Measurements from ENCODE around the gene FAF2.
"Not testable (repeated sequence)": the region's sequence is repeated elsewhere in the genome, so short reads cannot be mapped to it uniquely, and the experiment has no call there.

The FAF2 gene

GRCh38 chr5:176447978-176448608, at the start of gene FAF2:
Gene FAF2, plus strand, starts transcription at chr5:176448385. Its CDS starts 23 bp downstream, at chr5:176448408.
- DNase-seq: peak; percentile 97

GRCh38 chr5:176400382-176401156, 47.6 kb upstream of the FAF2 start:
- in situ Hi-C loops (cut with MboI; ENCODE audit: low pct_unique_long_range_greater_than_20kb, low sequenced_read_pairs): no loop called here
- no peak for DNase-seq

More at GRCh38 chr5:176447978-176448608, at the start of gene FAF2:
- in situ Hi-C loops (cut with MboI; ENCODE audit: low pct_unique_long_range_greater_than_20kb, low sequenced_read_pairs): no loop called here

GRCh38 chr5:176401281-176402205, 46.6 kb upstream of the FAF2 start:
- in situ Hi-C loops (cut with MboI; ENCODE audit: low pct_unique_long_range_greater_than_20kb, low sequenced_read_pairs): no loop called here
- no peak for DNase-seq

- in situ Hi-C loops (cut with MboI; ENCODE audit: low pct_unique_long_range_greater_than_20kb, low sequenced_read_pairs): no loop called here
- DNase-seq: no peak
These were observed 42.3 kb upstream of the FAF2 start for GRCh38 chr5:176405656-176406435.

GRCh38 chr5:176406436-176407052, 41.6 kb upstream of the FAF2 start:
- DNase-seq: no peak
- in situ Hi-C loops (cut with MboI; ENCODE audit: low pct_unique_long_range_greater_than_20kb, low sequenced_read_pairs): no loop called here

GRCh38 chr5:176407456-176408251, 40.5 kb upstream of the FAF2 start:
- DNase-seq: no peak
- in situ Hi-C loops (cut with MboI; ENCODE audit: low pct_unique_long_range_greater_than_20kb, low sequenced_read_pairs): no loop called here

GRCh38 chr5:176408252-176408573, 40.0 kb upstream of the FAF2 start:
- DNase-seq; in situ Hi-C loops (cut with MboI; ENCODE audit: low pct_unique_long_range_greater_than_20kb, low sequenced_read_pairs): not testable (repeated sequence)

GRCh38 chr5:176408590-176408989, 39.6 kb upstream of the FAF2 start:
- DNase-seq: no peak
- in situ Hi-C loops (cut with MboI; ENCODE audit: low pct_unique_long_range_greater_than_20kb, low sequenced_read_pairs): no loop called here

- DNase-seq: no peak
- in situ Hi-C loops (cut with MboI; ENCODE audit: low pct_unique_long_range_greater_than_20kb, low sequenced_read_pairs): no loop called here
These were observed 38.4 kb upstream of the FAF2 start for GRCh38 chr5:176409765-176410164.

- DNase-seq: no peak
- in situ Hi-C loops (cut with MboI; ENCODE audit: low pct_unique_long_range_greater_than_20kb, low sequenced_read_pairs): no loop called here
These were observed 37.6 kb upstream of the FAF2 start for GRCh38 chr5:176410486-176411180.

GRCh38 chr5:176412517-176413254, 35.5 kb upstream of the FAF2 start:
- in situ Hi-C loops (cut with MboI; ENCODE audit: low pct_unique_long_range_greater_than_20kb, low sequenced_read_pairs): no loop called here
- DNase-seq: no peak

- in situ Hi-C loops (cut with MboI; ENCODE audit: low pct_unique_long_range_greater_than_20kb, low sequenced_read_pairs): no loop called here
- DNase-seq: no peak
These were observed 35.0 kb upstream of the FAF2 start for GRCh38 chr5:176413255-176413565.

- in situ Hi-C loops (cut with MboI; ENCODE audit: low pct_unique_long_range_greater_than_20kb, low sequenced_read_pairs): no loop called here
- no peak for DNase-seq
These were observed 34.4 kb upstream of the FAF2 start for GRCh38 chr5:176413709-176414191.

GRCh38 chr5:176414704-176415103, 33.5 kb upstream of the FAF2 start:
- in situ Hi-C loops (cut with MboI; ENCODE audit: low pct_unique_long_range_greater_than_20kb, low sequenced_read_pairs): no loop called here
- no peak for DNase-seq

GRCh38 chr5:176415240-176415951, 32.8 kb upstream of the FAF2 start:
- DNase-seq: peak; percentile 42
- in situ Hi-C loops (cut with MboI; ENCODE audit: low pct_unique_long_range_greater_than_20kb, low sequenced_read_pairs): no loop called here
